HepG2 (cell line): ENCODE measurements around the gene STAT5A. TPM values are rescaled to one million over a fixed set of nuclear protein-coding genes. Genes with fewer than 3 reads are reported as not detected.

Experiments
- CREM ChIP-seq, 2 experiments: sonication (generic) in 1 of 2; formaldehyde crosslinking in 1 of 2; IDR thresholded peaks; 2 replicates each; pipeline versions ENCODE4 v1.4.0 to v1.6.1; 2016 to 2020; ENCODE audit warnings: antibody characterized with exemption in 1 of 2, mild to moderate bottlenecking in 1 of 2, missing genetic modification reagents in 1 of 2
- KAT8 ChIP-seq: IDR thresholded peaks from 2 replicates; pipeline ENCODE4 v1.6.1; 2016; ENCODE audit warnings: missing genetic modification reagents, missing compliant biosample characterization
- YY1 ChIP-seq: IDR thresholded peaks from 2 replicates; pipeline ENCODE4 v1.6.1; 2011; ENCODE audit warnings: low read length, low read depth, moderate library complexity, mild to moderate bottlenecking; ENCODE audit not compliant: insufficient read depth, insufficient replicate concordance
- ZBTB7B ChIP-seq: sonication (generic); formaldehyde crosslinking; IDR thresholded peaks from 2 replicates; pipeline ENCODE4 v1.4.0; 2020; ENCODE audit warnings: missing genetic modification reagents
- ZFP36 ChIP-seq: fragments of 150-350 bp; IDR thresholded peaks from 2 replicates; pipeline ENCODE4 v1.6.1; 2018; ENCODE audit warnings: borderline replicate concordance, low read length, low read depth; ENCODE audit not compliant: partially characterized antibody
- ZNF124 ChIP-seq: sonication (generic); formaldehyde crosslinking; IDR thresholded peaks from 2 replicates; pipeline ENCODE4 v1.4.0; 2020; ENCODE audit warnings: missing genetic modification reagents
- ZNF619 ChIP-seq: sonication (generic); formaldehyde crosslinking; IDR thresholded peaks from 2 replicates; pipeline ENCODE4 v1.4.0; 2020; ENCODE audit warnings: mild to moderate bottlenecking, missing genetic modification reagents
- ZNF672 ChIP-seq: sonication (generic); formaldehyde crosslinking; IDR thresholded peaks from 2 replicates; pipeline ENCODE4 v1.8.1; 2022; ENCODE audit warnings: missing genetic modification reagents
- ZNF687 ChIP-seq: sonication (generic); formaldehyde crosslinking; IDR thresholded peaks from 2 replicates; pipeline ENCODE4 v1.5.1; 2020; ENCODE audit warnings: mild to moderate bottlenecking, missing genetic modification reagents, moderate library complexity
- polyA plus RNA-seq, 8 experiments: library from polyadenylated mRNA; depleted of rRNA in 3 of 8; stranded (reverse) in 7 of 8; unstranded in 1 of 8; fragments of >200 nt; fragmentation: Illumina TruSeq in 4 of 8; extraction: Trizol in 4 of 8; gene quantifications; 2 replicates each; pipeline versions ENCODE4 v1.2.1 to v1.2.3, GENCODE V29; 2011 to 2016; ENCODE audit warnings: low read depth in 4 of 8, missing spikeins in 1 of 8, mixed read lengths in 1 of 8; ENCODE audit not compliant: insufficient read depth in 1 of 8
- total RNA-seq, 5 experiments: library from RNA; depleted of rRNA; stranded (reverse); fragments of >200 nt; fragmentation: Illumina TruSeq; extraction: Trizol; gene quantifications; 2 replicates each; pipeline ENCODE4 v1.2.3, GENCODE V29; 2016; ENCODE audit warnings: low read depth in 1 of 5

STAT5A gene
- total and polyA plus RNA-seq, 2 of the 13 experiments (the other 11 are each of a cell fraction or from before 2014, with no cell fraction given) = 1.4 to 4.1 TPM

- TF ChIP-seq ZNF619 (CRISPR knock-in tag) = 0 out of 2 replicates have a peak, but pooled peaks have one; percentile 61
- TF ChIP-seq KAT8 (CRISPR knock-in tag) = no peak
- TF ChIP-seq ZFP36 = no peak
- 0 out of 2 replicates have a peak, but pooled peaks have one; percentile 2 for TF ChIP-seq ZNF672
- TF ChIP-seq CREM (IDR thresholded peaks at IDR 0.05) = no peak
- no peak for TF ChIP-seq CREM (CRISPR knock-in tag; IDR thresholded peaks at IDR 0.05)
- TF ChIP-seq ZBTB7B (CRISPR knock-in tag) = no peak
- peak; percentile 44; the same call in 1 of the 2 replicates for TF ChIP-seq ZNF687
- TF ChIP-seq ZNF124 (CRISPR knock-in tag) = no peak
- TF ChIP-seq YY1 = no peak
These were observed 709 bp downstream of the STAT5A start (continued) for GRCh38 chr17:42288803-42289610.
